ENCODE results near the gene CSMD2.

DNA sequence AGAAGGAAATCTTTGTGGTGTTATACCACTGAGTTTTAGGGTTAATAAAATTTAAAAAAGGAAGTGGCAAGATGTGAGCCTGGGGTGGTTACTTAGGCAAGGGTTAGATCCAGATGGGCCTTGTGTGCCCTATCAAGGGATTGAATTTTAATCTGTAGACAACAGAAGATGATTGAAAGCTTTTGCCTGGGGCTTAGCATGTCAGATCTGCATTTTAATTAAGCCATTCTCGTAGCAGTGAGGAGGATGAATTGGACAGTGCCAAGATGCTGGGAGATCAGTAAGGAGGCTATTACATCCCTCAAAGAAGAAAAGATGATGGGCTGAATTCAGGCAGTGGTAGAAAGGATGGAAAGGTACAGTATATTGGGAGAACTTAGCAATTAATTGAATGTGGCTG, 258.9 kb downstream of the CSMD2 start:
- TF ChIP-seq POLR2AphosphoS5 (IDR thresholded peaks at IDR 0.05; ENCODE audit: low read depth, low read length) (no peak), POLR2A (IDR thresholded peaks at IDR 0.05; ENCODE audit: low read depth, low read length) (no peak)

All from GM12892 (cell line).